Glomerular endothelial cell (primary cell): ENCODE results near the gene PLPP3. TPM values are rescaled to one million over a fixed set of nuclear protein-coding genes. Genes with fewer than 3 reads are reported as not detected.

Source experiments
- total RNA-seq: library from RNA; depleted of rRNA; stranded (reverse); fragments of >200 nt; gene quantifications from 2 replicates; pipeline ENCODE4 v1.2.3, GENCODE V29; 2015

PLPP3 gene
- total RNA-seq, 1 donor from 2014 or later: 16.5 TPM

Other genes with a start within 250 kb of the PLPP3 start
- 1.3 and 1.8 TPM in 2 replicates for gene PRKAA2, start 65.8 kb upstream of the PLPP3 start, total RNA-seq
- gene FYB2, start 239.8 kb upstream of the PLPP3 start, total RNA-seq: not detected in 2 replicates